Measurements from ENCODE around the gene ZMYND11. TPM values are rescaled to one million over a fixed set of nuclear protein-coding genes. Genes with fewer than 3 reads are reported as not detected.

ZMYND11 gene
- total RNA-seq, 1 experiment from 2014 or later, result 101 TPM

DNA sequence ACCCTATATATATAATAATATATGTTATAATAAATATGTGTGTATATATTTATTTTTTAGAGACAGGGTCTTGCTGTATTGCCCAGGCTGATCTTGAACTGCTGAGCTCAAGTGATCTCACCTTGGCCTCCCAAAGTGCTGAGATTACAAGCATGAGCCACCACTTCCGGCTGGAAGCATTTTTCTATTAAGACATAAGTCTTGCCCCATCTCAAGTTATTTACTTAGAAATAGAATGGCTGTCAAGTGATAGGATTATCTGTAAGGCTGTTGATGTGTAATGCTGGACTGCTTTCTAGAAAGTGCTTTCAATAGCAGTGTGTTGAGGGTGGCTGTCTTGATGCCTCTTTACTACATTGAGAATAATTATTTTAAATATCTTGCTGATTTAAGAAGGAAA lies 65.2 kb downstream of the ZMYND11 start:
- ChIA-PET CTCF (no interaction called here), POLR2A (no interaction called here)
- no peaks in the 10 kb centered on the region for H3K27me3 Mint-ChIP-seq (ENCODE audit: insufficient read depth, unreplicated experiment)
- Histone ChIP-seq H3K4me3 (ENCODE audit: low read depth, low read length) (no peak overlapping the region), H3K36me3 (ENCODE audit: control insufficient read depth, insufficient read depth, low read length) (no peaks in the 10 kb centered on the region), H3K9me3 (no peaks in the 10 kb centered on the region), H3K27me3 (replicated peaks; ENCODE audit: control insufficient read depth, insufficient read depth, low read length) (no peaks in the 10 kb centered on the region), H3K4me1 (no peaks in the 10 kb centered on the region)
- intact Hi-C loops (cut with micrococcal nuclease; ENCODE audit: unreplicated experiment), result no loop called here
- no peak for DNase-seq
- H3K9me3 Mint-ChIP-seq (ENCODE audit: unreplicated experiment), result no peaks in the 10 kb centered on the region
- no peaks in the 10 kb centered on the region for H3K4me1 Mint-ChIP-seq (ENCODE audit: low read depth, unreplicated experiment)
- TF ChIP-seq, protein P1, sequence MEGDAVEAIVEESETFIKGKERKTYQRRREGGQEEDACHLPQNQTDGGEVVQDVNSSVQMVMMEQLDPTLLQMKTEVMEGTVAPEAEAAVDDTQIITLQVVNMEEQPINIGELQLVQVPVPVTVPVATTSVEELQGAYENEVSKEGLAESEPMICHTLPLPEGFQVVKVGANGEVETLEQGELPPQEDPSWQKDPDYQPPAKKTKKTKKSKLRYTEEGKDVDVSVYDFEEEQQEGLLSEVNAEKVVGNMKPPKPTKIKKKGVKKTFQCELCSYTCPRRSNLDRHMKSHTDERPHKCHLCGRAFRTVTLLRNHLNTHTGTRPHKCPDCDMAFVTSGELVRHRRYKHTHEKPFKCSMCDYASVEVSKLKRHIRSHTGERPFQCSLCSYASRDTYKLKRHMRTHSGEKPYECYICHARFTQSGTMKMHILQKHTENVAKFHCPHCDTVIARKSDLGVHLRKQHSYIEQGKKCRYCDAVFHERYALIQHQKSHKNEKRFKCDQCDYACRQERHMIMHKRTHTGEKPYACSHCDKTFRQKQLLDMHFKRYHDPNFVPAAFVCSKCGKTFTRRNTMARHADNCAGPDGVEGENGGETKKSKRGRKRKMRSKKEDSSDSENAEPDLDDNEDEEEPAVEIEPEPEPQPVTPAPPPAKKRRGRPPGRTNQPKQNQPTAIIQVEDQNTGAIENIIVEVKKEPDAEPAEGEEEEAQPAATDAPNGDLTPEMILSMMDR (IDR thresholded peaks at IDR 0.05; ENCODE audit: insufficient read depth in 1 of 2, low read depth in 1 of 2, low read length in 1 of 2, severe bottlenecking in 1 of 2, unreplicated experiment in 1 of 2), result no peak
- H3K27ac Mint-ChIP-seq (ENCODE audit: unreplicated experiment), result no peak overlapping the region
- no peak overlapping the region for H3K4me3 Mint-ChIP-seq (ENCODE audit: unreplicated experiment)
- H3K36me3 Mint-ChIP-seq (ENCODE audit: insufficient read depth, unreplicated experiment), result peaks cover 6% of the 10 kb centered on the region
- no TSS peak for BruUV-seq (replicated peaks)

DNA sequence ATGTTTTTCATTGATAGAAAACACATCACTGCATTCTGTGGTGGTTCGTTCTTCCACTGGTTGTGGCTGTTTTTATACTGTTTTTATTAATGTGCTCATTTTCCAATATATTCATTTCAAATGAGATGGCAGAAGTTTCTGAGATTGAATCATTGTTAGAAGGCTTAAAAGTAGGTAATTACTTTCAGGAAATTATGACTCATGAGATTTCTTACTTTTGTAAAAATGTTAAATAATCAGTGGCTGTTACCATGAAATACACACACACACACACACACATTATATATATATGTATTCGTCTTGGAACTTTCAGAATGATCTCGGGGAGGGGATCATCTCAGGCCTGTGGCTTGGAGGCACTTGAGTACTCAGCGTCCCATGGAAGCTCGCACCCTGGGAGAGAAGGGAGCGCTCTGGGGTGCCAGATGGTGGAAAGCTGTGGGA lies 66.1 kb downstream of the ZMYND11 start:
- no peaks in the 10 kb centered on the region for H3K9me3 ChIP-seq
- H3K4me1 ChIP-seq, result no peaks in the 10 kb centered on the region
- Mint-ChIP-seq H3K9me3 (ENCODE audit: unreplicated experiment) (peaks cover 4% of the 10 kb centered on the region), H3K4me1 (ENCODE audit: low read depth, unreplicated experiment) (no peaks in the 10 kb centered on the region), H3K4me3 (ENCODE audit: unreplicated experiment) (no peak overlapping the region), H3K36me3 (ENCODE audit: insufficient read depth, unreplicated experiment) (peaks cover 12% of the 10 kb centered on the region), H3K27ac (ENCODE audit: unreplicated experiment) (no peak overlapping the region), H3K27me3 (ENCODE audit: insufficient read depth, unreplicated experiment) (no peaks in the 10 kb centered on the region)
- POLR2A ChIA-PET, result no interaction called here
- H3K27me3 ChIP-seq (replicated peaks; ENCODE audit: control insufficient read depth, insufficient read depth, low read length), result no peaks in the 10 kb centered on the region
- no peaks in the 10 kb centered on the region for H3K36me3 ChIP-seq (ENCODE audit: control insufficient read depth, insufficient read depth, low read length)
- intact Hi-C loops (cut with micrococcal nuclease; ENCODE audit: unreplicated experiment), result no loop called here
- CTCF ChIA-PET, result no interaction called here
- no TSS peak for BruUV-seq (replicated peaks)
- DNase-seq, result no peak
- TF ChIP-seq, protein P1 (IDR thresholded peaks at IDR 0.05; ENCODE audit: insufficient read depth in 1 of 2, low read depth in 1 of 2, low read length in 1 of 2, severe bottlenecking in 1 of 2, unreplicated experiment in 1 of 2), result no peak
- H3K4me3 ChIP-seq (ENCODE audit: low read depth, low read length), result no peak overlapping the region

GRCh38 chr10:208616-209015 lies 73.4 kb downstream of the ZMYND11 start:
- H3K9me3 Mint-ChIP-seq (ENCODE audit: unreplicated experiment), result peaks cover 10% of the 10 kb centered on the region
- ChIA-PET CTCF (no interaction called here), POLR2A (no interaction called here)
- no peaks in the 10 kb centered on the region for H3K27me3 Mint-ChIP-seq (ENCODE audit: insufficient read depth, unreplicated experiment)
- peaks cover 5% of the 10 kb centered on the region for H3K4me1 Mint-ChIP-seq (ENCODE audit: low read depth, unreplicated experiment)
- Histone ChIP-seq H3K36me3 (ENCODE audit: control insufficient read depth, insufficient read depth, low read length) (no peaks in the 10 kb centered on the region), H3K4me1 (no peaks in the 10 kb centered on the region), H3K4me3 (ENCODE audit: low read depth, low read length) (no peak overlapping the region), H3K9me3 (no peaks in the 10 kb centered on the region), H3K27me3 (replicated peaks; ENCODE audit: control insufficient read depth, insufficient read depth, low read length) (no peaks in the 10 kb centered on the region)
- DNase-seq, result no peak
- no peak overlapping the region for H3K27ac Mint-ChIP-seq (ENCODE audit: unreplicated experiment)
- TF ChIP-seq, protein P1 (IDR thresholded peaks at IDR 0.05; ENCODE audit: insufficient read depth in 1 of 2, low read depth in 1 of 2, low read length in 1 of 2, severe bottlenecking in 1 of 2, unreplicated experiment in 1 of 2), result no peak
- H3K36me3 Mint-ChIP-seq (ENCODE audit: insufficient read depth, unreplicated experiment), result peaks cover 30% of the 10 kb centered on the region
- no TSS peak for BruUV-seq (replicated peaks)
- H3K4me3 Mint-ChIP-seq (ENCODE audit: unreplicated experiment), result no peak overlapping the region
- intact Hi-C loops (cut with micrococcal nuclease; ENCODE audit: unreplicated experiment), result no loop called here
